ENCODE results near the gene RWDD3. TPM values are rescaled to one million over a fixed set of nuclear protein-coding genes. Genes with fewer than 3 reads are reported as not detected.

The RWDD3 gene
- total and polyA plus RNA-seq, 2 donors (not counting 1 experiment from before 2014, with no cell fraction given): 15.3 to 20.5 TPM

- Histone ChIP-seq H3K4me2 (ENCODE audit: extremely low read depth, insufficient read depth, low read length) (no peak overlapping the region), H3K4me1 (ENCODE audit: control insufficient read depth, extremely low read depth, insufficient read depth, low read length) (no peaks in the 10 kb centered on the region), H2AFZ (ENCODE audit: low read length) (no peak overlapping the region), H4K20me1 (ENCODE audit: control insufficient read depth, extremely low read depth, insufficient read depth, low read length) (no peaks in the 10 kb centered on the region), H3K27ac (ENCODE audit: insufficient read depth, low read length) (no peak overlapping the region), H3K79me2 (ENCODE audit: control insufficient read depth, insufficient read depth, low read length) (no peaks in the 10 kb centered on the region), H3K4me3 (replicated peaks in 1 of 4; ENCODE audit: control extremely low read depth in 1 of 4, insufficient read depth in 1 of 4, low read depth in 3 of 4, low read length in 4 of 4) (no peak overlapping the region), H3K9ac (ENCODE audit: insufficient read depth, low read length) (no peak overlapping the region), H3K36me3 (ENCODE audit: control insufficient read depth, insufficient read depth, low read length) (no peaks in the 10 kb centered on the region), H3K9me3 (ENCODE audit: control insufficient read depth, insufficient read depth, low read depth, low read length) (no peaks in the 10 kb centered on the region), H3K27me3 (ENCODE audit: control insufficient read depth, insufficient read depth, low read length) (no peaks in the 10 kb centered on the region)
- TF ChIP-seq CTCF (conservative IDR thresholded peaks at IDR 0.05 in 1 of 2, IDR thresholded peaks at IDR 0.05 in 1 of 2; ENCODE audit: low read depth in 1 of 2, low read length in 2 of 2) (no peak), EZH2 (IDR thresholded peaks at IDR 0.05; ENCODE audit: low read length, missing control alignments) (no peak)
- no peak for DNase-seq (ENCODE audit: low read depth in 2 of 2)
These were observed 32.1 kb upstream of the RWDD3 start for GRCh38 chr1:95201905-95202304.

- Histone ChIP-seq H3K4me2 (ENCODE audit: extremely low read depth, insufficient read depth, low read length) (no peak overlapping the region), H3K9ac (ENCODE audit: insufficient read depth, low read length) (no peak overlapping the region), H3K27me3 (ENCODE audit: control insufficient read depth, insufficient read depth, low read length) (no peaks in the 10 kb centered on the region), H3K9me3 (ENCODE audit: control insufficient read depth, insufficient read depth, low read depth, low read length) (no peaks in the 10 kb centered on the region), H4K20me1 (ENCODE audit: control insufficient read depth, extremely low read depth, insufficient read depth, low read length) (no peaks in the 10 kb centered on the region), H2AFZ (ENCODE audit: low read length) (no peak overlapping the region), H3K36me3 (ENCODE audit: control insufficient read depth, insufficient read depth, low read length) (no peaks in the 10 kb centered on the region), H3K4me3 (replicated peaks in 1 of 4; ENCODE audit: control extremely low read depth in 1 of 4, insufficient read depth in 1 of 4, low read depth in 3 of 4, low read length in 4 of 4) (no peak overlapping the region), H3K79me2 (ENCODE audit: control insufficient read depth, insufficient read depth, low read length) (no peaks in the 10 kb centered on the region), H3K4me1 (ENCODE audit: control insufficient read depth, extremely low read depth, insufficient read depth, low read length) (no peaks in the 10 kb centered on the region), H3K27ac (ENCODE audit: insufficient read depth, low read length) (no peak overlapping the region)
- no peak for DNase-seq (ENCODE audit: low read depth in 2 of 2)
- no peak for TF ChIP-seq CTCF (conservative IDR thresholded peaks at IDR 0.05 in 1 of 2, IDR thresholded peaks at IDR 0.05 in 1 of 2; ENCODE audit: low read depth in 1 of 2, low read length in 2 of 2)
- no peak for TF ChIP-seq EZH2 (IDR thresholded peaks at IDR 0.05; ENCODE audit: low read length, missing control alignments)
These were observed 30.0 kb upstream of the RWDD3 start for GRCh38 chr1:95203908-95204437.

- H3K4me3 ChIP-seq (replicated peaks in 1 of 4; ENCODE audit: control extremely low read depth in 1 of 4, insufficient read depth in 1 of 4, low read depth in 3 of 4, low read length in 4 of 4): no peak overlapping the region
- H3K4me1 ChIP-seq (ENCODE audit: control insufficient read depth, extremely low read depth, insufficient read depth, low read length): no peaks in the 10 kb centered on the region
- no peaks in the 10 kb centered on the region for H3K79me2 ChIP-seq (ENCODE audit: control insufficient read depth, insufficient read depth, low read length)
- TF ChIP-seq CTCF (conservative IDR thresholded peaks at IDR 0.05 in 1 of 2, IDR thresholded peaks at IDR 0.05 in 1 of 2; ENCODE audit: low read depth in 1 of 2, low read length in 2 of 2) (no peak), EZH2 (IDR thresholded peaks at IDR 0.05; ENCODE audit: low read length, missing control alignments) (no peak)
- no peaks in the 10 kb centered on the region for H3K36me3 ChIP-seq (ENCODE audit: control insufficient read depth, insufficient read depth, low read length)
- H3K9ac ChIP-seq (ENCODE audit: insufficient read depth, low read length): no peak overlapping the region
- H2AFZ ChIP-seq (ENCODE audit: low read length): no peak overlapping the region
- H3K9me3 ChIP-seq (ENCODE audit: control insufficient read depth, insufficient read depth, low read depth, low read length): no peaks in the 10 kb centered on the region
- H3K27me3 ChIP-seq (ENCODE audit: control insufficient read depth, insufficient read depth, low read length): no peaks in the 10 kb centered on the region
- no peaks in the 10 kb centered on the region for H4K20me1 ChIP-seq (ENCODE audit: control insufficient read depth, extremely low read depth, insufficient read depth, low read length)
- no peak overlapping the region for H3K4me2 ChIP-seq (ENCODE audit: extremely low read depth, insufficient read depth, low read length)
- no peak for DNase-seq (ENCODE audit: low read depth in 2 of 2)
- H3K27ac ChIP-seq (ENCODE audit: insufficient read depth, low read length): no peak overlapping the region
These were observed 27.5 kb upstream of the RWDD3 start for GRCh38 chr1:95206514-95206913.
